Ramos (cell line): ENCODE results near the gene RNF13.
"Not testable (repeated sequence)": the region's sequence is repeated elsewhere in the genome, so short reads cannot be mapped to it uniquely, and the experiment has no call there.

ENCODE experiments used
- in situ Hi-C: fragments of 300-500 bp; cut with MboI; formaldehyde crosslinking; loops from one replicate; pipeline ENCODE4 v1.14.3; 2022; ENCODE audit warnings: low sequenced_read_pairs; ENCODE audit not compliant: unreplicated experiment

The RNF13 gene

DNA sequence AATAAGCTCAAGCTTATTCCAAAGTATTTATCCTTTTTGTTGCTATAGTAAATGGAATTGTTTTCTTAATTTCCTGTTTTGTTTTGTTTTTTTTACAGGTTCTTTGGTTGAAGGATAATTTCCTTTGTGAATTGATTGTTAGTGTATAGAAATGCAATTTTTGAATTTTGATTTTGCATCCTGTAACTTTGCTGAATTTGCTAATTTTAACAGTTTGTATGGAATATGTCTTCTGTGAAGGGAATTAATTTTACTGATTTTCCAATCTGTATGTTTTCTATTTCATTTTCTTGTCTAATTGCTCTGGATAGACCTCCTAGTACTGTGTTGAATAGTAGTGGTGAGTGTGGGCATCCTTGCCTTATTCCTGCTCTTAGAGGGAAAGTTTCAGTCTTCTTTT, 129.4 kb downstream of the RNF13 start:
- in situ Hi-C loops: no loop called here

DNA sequence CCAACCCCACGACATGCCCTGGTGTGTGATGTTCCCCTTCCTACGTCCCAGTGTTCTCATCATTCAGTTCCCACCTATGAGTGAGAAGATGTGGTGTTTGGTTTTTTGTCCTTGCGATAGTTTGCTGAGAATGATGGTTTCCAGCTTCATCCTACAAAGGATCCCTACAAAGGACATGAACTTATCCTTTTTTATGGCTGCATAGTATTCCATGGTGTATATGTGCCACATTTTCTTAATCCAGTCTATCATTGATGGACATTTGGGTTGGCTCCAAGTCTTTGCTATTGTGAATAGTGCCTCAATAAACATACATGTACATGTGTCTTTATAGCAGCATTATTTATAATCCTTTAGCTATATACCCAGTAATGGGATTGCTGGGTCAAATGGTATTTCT, 131.0 kb downstream of the RNF13 start:
- in situ Hi-C loops: not testable (repeated sequence)

DNA sequence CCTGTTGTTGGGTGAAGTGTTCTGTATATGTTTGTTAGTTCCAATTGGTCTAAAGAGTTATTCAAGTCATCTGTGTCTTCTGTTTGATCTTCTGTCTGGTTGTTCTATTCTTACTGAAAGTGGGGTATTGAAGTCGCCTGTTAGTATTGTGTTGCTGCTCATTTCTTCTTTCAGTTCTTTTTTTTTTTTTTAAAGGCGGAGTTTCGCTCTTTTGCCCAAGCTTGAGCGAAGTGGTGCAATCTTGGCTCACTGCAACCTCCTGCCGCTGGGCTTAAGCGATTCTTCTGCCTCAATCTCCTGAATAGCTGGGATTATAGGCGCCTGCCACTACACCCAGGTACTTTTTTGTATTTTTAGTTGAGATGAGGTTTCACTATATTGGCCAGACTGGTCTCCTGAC, 134.2 kb downstream of the RNF13 start:
- in situ Hi-C loops: no loop called here

DNA sequence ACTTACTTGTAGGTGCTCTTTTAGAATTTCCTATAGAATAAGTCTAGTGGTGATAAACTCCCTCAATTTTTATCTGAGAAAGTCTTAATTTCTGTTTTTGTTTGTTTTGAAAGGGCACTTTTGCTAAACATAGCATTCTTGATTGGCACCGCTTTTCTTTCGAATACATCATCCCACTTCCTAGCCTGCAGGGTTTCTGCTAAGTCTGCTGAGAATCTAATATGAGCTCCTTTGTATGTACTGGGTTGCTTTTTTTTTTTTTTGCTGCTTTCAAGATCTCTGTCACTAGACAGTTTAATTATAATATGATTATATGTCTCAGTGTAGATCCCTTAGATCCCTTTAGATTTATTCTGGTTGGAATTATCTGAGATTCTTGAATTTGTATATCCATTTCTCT, 136.2 kb downstream of the RNF13 start:
- in situ Hi-C loops: no loop called here

DNA sequence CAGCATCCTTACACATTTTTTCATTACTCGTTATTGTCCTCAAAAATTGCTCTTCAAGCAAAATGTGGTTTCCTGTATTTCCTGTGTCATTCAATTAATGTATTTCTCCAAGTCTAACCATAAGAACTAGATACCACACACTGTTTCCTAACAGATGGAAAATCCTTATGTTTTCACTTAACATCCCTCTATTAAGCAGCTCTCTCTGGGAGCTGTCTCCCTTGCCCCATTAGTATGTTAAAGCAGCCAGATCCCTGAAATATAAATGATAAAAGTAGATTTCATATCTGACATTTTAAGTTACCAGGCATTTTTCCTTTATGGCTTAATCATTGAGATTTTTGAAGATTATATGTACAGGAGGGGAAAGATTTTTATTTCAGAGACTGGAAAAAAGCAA, 141.8 kb downstream of the RNF13 start:
- in situ Hi-C loops: no loop called here

DNA sequence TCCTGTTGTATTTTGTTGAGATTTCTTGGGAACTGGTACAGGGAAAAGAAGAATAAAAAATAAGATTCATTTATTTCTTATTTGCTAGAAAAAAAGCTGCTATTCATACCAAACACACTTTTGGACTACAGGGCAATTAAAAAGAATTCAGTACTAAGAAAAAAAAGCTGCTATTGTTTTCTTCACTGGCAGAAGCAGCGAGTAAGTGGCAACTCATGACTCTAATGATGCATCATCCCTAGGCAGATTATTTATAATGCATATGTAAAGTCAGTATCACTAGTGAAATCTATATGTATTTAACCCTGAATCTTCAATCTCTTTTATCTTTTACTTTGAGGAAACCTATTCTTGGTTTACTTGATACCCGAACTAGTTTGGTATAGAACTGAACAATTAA, 142.4 kb downstream of the RNF13 start:
- in situ Hi-C loops: no loop called here

DNA sequence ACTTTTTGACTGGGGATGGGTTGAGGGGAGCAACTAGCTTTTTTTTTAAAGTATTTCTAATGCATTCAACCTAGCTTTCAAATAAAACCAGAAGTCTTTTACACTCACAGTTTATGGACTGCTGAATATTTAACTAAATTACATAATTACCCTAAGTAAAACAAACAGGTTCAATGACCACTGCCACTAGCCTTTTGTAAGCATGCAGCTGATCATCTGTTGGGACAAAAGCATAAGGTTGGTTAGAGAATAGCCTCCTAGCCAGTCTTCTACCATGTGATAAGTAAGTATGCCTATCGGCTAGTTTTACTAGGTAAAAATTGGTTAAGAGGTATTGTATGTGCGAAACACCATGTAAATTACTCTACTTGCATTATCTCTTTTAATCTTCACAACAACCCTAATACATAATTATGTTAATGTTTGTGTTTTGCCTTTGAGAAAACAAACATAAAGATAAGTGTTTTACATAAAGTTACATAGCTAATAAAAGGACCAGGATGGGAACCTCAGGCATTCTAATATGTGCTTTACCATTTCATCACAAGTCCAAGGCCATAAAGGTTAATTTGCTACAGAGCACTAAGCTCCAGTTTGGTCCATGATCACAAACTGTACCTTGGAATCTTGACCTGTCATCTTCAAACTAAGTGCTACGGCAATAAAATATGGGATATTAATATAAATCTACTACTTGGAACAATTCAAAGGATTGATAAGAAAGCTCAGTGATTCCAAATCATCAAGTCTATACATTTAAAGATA, 144.5 kb downstream of the RNF13 start:
- in situ Hi-C loops: no loop called here

DNA sequence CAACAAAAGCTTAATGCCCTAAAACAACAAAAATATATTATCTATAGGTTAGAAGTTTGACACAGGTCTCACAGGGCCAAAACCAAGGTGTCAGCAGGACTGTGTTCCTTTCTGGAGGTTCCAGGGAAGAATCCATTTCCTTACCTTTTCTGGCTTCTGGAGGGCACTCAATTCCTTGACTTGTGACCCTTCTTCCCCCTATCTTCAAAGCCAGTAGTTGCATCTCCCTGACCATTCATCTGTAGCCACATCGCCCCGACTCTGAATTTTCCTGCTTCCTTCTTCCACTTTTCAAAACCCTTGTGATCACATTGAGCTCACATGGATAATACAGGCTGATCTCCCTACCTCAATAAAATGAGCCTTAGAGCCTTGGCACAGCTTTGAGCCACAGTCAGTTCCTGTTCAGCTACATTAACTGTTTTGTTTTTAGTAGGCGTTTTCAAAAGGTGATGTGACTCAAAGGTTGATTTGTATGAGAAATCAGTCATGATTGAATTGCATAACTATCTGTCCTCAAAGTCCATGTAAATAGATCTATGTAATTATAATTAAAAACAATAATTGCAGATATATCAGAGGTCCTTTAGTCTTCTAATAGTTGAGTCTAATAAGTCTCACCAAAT, 145.3 kb downstream of the RNF13 start:
- in situ Hi-C loops: no loop called here

DNA sequence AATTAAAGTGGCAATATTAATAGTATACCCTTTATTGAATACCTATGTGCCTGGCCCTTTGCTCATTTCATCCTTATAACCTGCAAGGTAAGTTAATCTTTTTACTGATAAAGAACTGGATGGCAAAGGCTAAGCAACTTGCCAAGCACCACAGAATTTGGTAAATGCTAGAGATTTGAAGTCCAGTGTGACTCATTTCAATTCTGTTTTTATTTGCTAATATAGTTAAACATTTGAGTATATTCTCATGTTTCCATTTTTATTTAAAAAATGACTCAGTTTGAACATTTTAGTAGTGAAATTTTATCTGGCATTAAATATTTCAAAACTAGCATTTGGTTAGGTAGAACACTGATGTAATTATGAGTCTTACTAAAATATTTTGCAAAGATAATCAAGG, 146.4 kb downstream of the RNF13 start:
- in situ Hi-C loops: no loop called here

DNA sequence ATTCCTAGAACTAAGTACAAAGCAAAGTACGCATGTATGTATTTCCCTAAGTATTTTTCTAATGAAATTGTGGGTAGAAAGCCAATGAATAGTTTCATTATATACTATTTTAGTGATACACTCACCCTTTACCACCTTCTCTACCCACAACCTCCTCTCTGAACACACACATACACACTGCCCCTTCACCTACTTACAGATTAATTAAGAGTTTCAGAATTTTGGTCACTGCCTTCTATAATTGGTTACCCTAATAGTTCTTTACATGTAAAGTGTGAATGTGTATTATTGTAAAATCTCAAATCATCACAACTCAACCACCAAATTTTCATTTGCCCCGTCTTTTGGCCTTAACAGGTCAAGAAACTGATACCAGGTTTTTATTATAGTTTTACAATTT, 150.5 kb downstream of the RNF13 start:
- in situ Hi-C loops: loop anchor here (10.0 kb wide), 1 partner anchor 261 kb away; no protein-coding TSS in a partner anchor

DNA sequence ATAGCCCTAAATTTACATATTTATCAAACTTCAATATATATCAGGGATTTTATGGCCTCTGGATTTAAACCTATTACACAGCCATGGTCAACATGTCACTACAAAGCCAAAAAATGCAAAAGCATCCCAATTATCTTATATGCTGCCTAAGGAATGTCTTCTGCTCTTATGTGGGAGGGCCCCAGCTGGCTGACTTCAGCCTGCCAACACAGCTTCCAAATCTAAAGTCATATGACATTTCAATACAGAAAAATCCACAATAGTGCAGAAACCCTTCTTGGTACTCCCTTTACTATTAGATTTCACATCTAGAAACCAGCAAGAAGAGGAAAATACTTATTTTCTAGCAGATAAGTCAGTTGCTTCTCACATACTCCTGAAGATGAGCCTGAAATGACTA, 151.3 kb downstream of the RNF13 start:
- in situ Hi-C loops: loop anchor here (10.0 kb wide), 1 partner anchor 261 kb away; no protein-coding TSS in a partner anchor

DNA sequence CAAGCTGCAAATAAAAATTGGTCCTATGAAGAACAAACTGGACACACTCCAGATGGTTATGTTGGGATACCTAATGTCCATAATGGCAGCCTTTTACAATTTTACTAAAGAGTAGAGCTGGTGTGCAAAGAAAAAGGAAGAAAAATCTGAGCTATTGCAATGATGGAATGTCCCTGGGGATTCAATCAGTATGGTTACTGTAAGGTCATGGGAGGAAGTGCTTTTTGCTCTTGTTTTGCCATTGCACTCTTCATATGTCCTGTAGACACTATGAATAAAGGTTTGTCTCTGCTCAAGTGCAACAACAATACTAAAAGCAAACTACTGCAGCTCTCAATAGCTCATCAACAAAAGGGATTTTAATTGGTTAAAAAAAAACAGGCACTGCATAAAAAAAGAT, 152.3 kb downstream of the RNF13 start:
- in situ Hi-C loops: loop anchor here (10.0 kb wide), 1 partner anchor 260 kb away; no protein-coding TSS in a partner anchor

DNA sequence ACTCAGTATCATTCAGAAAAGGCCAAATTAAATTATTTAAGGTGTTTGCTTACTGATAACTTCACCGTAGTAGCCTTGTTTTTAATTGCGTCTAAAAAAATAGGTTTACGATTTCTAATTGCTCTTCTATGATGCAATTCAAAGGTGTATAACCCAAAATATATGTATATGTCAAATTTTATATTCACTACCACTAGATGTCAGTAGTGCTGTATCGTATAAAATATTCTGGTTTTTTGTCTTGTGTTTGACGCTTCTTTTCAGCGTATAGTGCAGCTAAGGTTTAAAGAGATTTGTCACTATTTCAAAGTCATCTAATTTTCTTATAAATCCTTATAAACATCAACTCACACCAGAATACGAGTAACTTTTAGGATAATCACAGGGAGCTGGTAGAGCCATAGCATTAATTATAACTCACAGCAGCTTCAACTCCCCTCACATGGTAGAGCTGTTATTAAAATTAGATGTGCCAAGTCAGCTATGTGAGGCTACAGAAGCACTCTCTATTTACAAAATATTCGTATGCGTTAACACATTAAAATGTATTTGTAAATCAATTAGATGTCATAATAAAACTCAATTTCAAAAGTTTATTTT, 154.2 kb downstream of the RNF13 start:
- in situ Hi-C loops: loop anchor here (10.0 kb wide), 1 partner anchor 258 kb away; no protein-coding TSS in a partner anchor

DNA sequence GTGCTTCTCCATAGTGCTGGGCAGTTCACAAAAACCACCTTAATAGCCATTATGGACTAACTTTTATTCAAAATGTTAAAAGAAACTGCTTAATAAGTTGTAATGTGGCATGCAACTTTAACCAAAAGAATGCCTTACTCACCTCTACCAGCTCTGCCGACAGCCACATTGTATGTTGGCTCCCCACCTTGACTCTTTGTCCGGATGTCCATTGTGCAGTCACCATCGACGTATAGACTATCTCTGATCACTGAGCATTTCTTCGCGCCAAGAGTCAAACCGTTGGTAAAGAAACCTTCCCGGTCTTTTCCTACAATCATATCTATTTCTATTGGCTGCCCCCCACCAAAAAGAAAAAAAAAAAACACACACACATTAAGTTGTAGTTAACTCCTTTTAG, 155.2 kb downstream of the RNF13 start:
- in situ Hi-C loops: loop anchor here (10.0 kb wide), 1 partner anchor 257 kb away; no protein-coding TSS in a partner anchor

DNA sequence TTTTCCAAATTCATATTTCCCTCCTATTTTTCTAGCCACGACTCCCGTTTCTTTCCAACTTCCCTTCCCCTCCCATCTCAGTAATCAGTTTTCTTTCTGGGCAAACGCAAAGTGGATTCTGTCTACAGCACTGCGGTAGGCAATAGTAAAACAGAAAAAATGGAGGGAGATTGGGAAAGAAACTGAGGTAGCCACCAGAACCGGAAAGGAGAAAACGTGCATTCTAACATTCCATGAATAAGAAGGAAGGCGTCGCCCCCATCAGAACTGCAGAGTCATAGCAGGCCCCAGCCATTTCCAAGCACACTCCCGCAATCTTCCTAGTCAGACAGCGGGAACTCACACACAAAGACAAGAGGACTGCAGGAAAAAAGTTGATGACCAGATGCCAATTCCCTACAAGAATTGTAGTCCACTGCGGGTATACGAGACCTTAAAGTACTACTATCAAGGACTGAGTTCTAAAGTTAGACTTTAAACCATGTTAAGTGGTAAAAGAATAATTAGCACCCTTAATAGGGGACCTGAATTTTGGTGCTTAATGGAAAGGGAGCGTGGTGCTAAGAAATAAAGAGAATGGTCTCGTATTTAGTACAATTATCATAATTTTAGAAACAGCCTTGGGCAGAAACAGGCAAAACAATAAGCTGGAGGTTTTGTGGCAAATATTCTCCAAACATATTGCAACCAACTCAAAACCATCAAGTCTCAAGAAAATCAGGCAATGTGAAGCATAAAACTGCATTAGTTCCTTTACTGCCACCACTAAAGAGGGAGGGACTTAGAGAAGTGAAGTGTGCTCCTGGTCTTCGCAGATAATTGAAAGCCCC, 156.3 kb downstream of the RNF13 start:
- in situ Hi-C loops: loop anchor here (10.0 kb wide), 1 partner anchor 255 kb away; no protein-coding TSS in a partner anchor

DNA sequence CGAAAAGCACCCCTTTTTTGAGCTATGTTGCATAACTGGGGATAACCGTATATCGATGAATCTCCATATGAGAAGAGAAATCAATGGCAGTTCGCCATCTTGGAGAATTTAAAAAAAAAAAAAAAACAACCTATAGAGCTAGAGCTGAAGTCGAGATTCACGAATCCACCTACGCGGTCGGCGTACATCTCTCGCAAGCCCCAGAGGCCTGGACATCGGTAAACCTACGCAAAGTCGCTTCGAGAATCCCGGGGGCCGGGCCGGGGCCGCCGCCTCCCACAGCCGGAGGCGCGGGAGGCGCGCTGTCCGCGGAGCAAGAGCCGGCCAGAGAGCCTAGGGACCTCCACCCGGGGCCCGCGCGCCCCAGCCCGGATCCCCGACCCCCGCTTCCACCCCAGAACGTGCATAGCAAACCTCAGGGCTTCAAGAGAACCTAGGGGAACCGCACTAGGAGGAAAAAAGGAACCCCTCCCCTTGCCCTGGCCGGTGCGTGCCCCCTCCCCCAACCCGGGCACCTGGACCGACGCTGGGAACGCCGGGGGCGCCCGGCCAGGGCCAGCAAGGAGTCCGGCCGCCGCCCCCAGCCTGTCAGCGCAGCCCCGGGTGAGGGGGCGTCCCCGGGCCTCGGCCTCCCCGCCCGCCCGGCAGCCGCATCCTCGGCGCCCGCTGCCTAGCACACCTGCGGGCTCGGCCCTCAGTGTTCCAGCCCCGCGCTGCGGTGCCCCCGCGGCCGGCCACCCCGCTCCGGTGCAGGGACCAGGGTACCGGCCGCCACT, 157.1 kb downstream of the RNF13 start:
- in situ Hi-C loops: loop anchor here (10.0 kb wide), 1 partner anchor 255 kb away; no protein-coding TSS in a partner anchor

DNA sequence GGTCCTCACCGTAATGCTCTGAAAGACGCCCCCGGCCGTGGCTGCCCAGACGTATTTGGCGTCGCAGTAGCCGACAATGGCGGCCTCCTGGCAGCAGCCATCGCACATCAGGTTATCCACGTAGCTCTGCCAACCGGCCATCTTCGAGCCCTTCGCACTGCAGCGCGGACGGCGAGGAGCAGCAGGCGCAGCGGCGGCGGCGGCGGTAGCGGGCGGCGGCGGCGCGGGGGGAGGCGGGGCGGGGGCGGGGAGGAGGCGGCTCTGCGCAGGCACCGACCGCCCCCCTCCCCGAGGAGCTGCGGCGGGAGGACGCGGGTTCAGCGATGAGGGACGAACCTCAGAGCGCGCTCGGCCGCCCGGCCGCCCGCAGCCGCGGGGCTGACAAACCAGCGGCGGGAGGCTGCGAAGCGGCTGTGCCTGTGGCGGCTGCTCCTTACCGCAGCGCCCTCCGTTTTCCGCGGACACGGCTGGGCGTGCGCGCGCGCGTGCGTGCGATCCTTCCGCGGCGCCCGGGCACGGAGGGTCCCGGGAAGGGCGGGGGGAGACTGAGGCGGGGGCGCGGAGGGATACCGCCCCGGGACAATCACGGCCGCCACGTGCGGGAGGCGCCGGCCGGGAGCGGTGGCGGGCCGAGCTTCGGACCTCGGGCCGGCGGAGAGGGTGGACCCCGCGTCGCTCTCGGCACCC, 157.8 kb downstream of the RNF13 start, which contains the start of gene PFN2:
Gene PFN2 (minus strand): TSS at position 180 of the 687 bp plus-strand sequence. CDS start 39 bp downstream, at position 141.
- in situ Hi-C loops: no loop called here

DNA sequence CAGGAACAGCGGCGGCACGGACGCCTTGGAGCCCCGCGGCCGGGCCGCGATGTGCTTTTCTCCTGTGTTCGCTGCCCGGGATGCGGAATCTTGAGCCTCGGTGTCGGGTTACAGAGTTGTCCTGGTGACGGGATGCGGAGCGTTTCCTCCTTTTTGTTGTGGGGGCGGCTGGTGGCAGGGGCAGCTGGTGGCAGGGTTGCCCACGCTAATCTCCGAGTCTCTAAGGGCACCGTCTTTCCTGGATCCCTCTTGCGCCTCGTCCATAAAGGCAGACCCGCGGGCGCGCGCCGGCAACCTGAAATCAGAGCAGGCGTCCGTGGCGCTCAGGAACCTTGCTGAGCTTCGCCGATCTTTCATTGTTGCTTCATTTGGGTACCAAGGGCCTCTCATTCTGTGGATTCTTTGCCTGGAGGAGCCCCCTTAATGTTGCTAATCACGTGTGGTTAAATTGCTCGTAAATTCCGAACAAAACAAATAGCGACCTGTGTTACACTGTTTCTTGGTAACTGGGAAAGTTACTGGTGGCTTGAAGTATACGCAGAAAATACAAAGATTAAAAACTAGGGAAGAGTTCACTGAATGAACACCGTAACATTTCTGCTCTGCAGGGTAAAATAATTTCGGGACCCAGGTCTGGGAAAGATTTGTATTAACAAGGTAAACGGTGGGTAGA, 158.5 kb downstream of the RNF13 start:
- in situ Hi-C loops: no loop called here
